ENCODE results near the gene MOSMO.
A peak's percentile ranks its signal among the peaks of the same experiment; 100 is the strongest.
"Not testable (repeated sequence)": the region's sequence is repeated elsewhere in the genome, so short reads cannot be mapped to it uniquely, and the experiment has no call there.

MOSMO gene

DNA sequence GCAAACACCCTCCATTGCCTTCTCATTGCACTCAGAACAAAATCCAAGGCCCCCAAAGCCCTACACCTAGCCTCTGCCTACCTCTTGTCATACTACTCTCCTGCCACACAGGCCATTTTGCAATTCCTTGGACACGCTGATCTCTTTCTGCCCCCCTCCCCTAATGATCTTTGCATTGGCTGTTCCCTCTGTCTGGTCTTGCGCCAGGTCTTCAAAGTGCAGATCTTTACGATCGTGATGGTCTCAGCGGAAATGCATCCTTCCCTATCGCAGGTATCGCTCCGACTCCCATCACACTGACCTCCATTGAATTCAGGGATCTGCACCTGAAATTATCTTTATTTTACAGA is 777 bp upstream of the MOSMO start:
- no peaks in the 10 kb centered on the region for H3K36me3 ChIP-seq (ENCODE audit: insufficient read depth, low read length)
- no peaks in the 10 kb centered on the region for H3K9me3 ChIP-seq (ENCODE audit: low read length)
- no peaks in the 10 kb centered on the region for H3K27me3 ChIP-seq (ENCODE audit: insufficient read depth, low read length)
- peak overlapping the region; percentile 90 for H2AFZ ChIP-seq (ENCODE audit: low read depth, low read length)
- H3K4me1 ChIP-seq (ENCODE audit: insufficient read depth, low read length) = peaks cover 20% of the 10 kb centered on the region
- peak overlapping the region; percentile 91 for H3K4me3 ChIP-seq (ENCODE audit: low read length)

DNA sequence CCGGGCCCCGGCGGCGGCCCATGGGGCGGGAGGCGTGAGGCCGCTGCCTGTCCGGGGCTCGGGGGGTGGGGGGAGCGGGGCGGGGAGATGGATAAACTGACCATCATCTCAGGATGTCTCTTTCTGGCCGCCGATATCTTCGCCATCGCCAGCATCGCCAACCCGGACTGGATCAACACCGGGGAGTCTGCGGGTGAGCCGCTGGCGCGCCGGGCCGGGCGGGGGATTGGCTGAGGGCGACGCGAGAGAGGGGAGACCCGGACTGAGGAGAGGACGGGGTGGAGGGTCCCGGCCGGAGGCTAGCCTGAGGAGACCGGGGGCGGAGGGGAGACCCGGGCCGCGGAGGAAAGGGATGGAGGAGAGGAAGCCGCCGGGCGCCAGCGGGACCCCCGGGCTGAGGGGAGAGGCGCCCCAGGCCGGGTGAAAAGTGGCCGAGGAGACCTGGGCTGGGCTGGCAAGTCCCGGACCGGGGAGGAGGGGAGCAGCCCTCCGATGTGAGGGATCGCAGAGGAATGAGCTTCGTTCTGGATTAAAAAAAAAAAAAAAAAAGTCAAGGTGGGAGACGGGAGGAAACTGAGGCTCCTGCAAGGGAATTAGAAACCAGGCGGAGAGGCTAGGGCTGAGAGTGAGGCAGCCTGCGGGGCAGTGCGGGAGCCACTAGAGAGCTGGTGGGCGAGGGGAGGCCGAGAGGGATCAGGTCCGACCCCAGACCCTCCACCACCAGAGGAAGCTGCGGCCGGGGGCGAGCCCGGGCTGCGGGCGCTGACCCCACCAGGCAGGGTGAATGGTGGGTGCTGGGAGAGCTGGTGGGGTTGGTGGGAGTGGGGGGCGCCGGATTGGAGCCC is 526 bp downstream of the MOSMO start:
- peak overlapping the region; percentile 91 for H3K4me3 ChIP-seq (ENCODE audit: low read length)

DNA sequence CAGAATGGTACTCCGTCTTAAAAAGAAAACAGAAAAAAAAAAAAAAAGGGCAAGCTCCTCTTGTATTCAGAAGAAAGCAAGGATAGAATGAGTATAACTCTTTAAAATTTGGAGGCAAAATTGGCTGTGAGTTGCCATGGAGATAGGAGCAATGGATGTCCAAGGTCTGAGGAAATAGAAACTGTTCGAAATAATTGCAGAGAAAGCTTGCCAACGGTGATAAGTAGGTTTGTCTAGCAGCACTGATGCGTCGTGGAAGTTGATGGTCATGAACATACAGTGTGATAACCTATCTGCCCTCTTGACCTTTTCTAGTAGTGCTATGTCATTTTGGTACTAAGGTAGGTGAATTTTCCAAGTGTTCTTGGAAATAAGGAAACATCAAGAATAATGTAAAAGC is 3.0 kb downstream of the MOSMO start:
- no peaks in the 10 kb centered on the region for H3K9me3 ChIP-seq (ENCODE audit: low read length)
- no peak overlapping the region for H3K4me3 ChIP-seq (ENCODE audit: low read length)
- no peak overlapping the region for H2AFZ ChIP-seq (ENCODE audit: low read depth, low read length)
- peaks cover 15% of the 10 kb centered on the region for H3K4me1 ChIP-seq (ENCODE audit: insufficient read depth, low read length)
- H3K27me3 ChIP-seq (ENCODE audit: insufficient read depth, low read length) = no peaks in the 10 kb centered on the region
- H3K36me3 ChIP-seq (ENCODE audit: insufficient read depth, low read length) = no peaks in the 10 kb centered on the region

More for the DNA sequence above, 526 bp downstream of the MOSMO start:
- Histone ChIP-seq H3K36me3 (ENCODE audit: insufficient read depth, low read length) (no peaks in the 10 kb centered on the region), H3K9me3 (ENCODE audit: low read length) (no peaks in the 10 kb centered on the region), H3K4me1 (ENCODE audit: insufficient read depth, low read length) (peaks cover 20% of the 10 kb centered on the region), H2AFZ (ENCODE audit: low read depth, low read length) (peak overlapping the region; percentile 27), H3K27me3 (ENCODE audit: insufficient read depth, low read length) (no peaks in the 10 kb centered on the region)

DNA sequence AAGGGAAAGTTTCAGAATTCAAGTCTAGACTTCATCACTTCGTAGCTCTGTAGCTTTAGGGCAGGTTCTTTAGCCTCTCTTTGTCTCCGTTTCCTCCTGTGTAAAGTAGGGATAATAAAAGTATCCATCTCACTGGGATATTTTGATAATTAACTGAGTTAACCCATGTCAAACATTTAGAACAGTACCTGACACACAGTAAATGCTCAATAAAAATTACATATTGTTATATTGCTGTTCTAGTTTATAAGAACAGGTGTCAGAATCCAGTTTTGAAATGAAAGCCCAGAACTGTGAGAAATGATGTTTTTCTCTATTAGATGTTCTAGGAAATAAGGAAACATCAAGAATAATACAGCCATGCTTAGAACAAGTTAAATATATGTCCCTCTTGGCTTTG is 4.3 kb downstream of the MOSMO start:
- no peak overlapping the region for H2AFZ ChIP-seq (ENCODE audit: low read depth, low read length)

DNA sequence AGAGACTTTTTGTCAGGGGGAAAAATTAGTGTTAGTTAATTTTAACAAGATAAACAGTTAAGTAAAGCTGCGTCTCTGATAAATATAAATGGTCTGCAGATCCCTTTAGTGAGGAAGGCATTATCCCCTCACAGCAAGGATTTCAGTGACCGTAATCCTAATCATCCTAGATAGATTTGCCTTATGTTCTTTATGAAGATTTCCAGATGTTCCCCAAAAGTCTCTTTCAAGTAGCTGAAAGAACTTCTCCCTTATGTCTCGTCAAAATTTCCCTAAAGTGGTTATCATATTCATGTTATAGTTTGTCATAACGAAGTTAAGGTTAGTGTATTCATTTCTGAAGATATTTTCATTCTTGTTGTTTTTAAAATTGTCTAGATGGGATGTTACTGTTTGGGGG is 5.6 kb downstream of the MOSMO start:
- H3K9me3 ChIP-seq (ENCODE audit: low read length) = no peaks in the 10 kb centered on the region
- H3K4me1 ChIP-seq (ENCODE audit: insufficient read depth, low read length) = peaks cover 5% of the 10 kb centered on the region
- no peaks in the 10 kb centered on the region for H3K27me3 ChIP-seq (ENCODE audit: insufficient read depth, low read length)
- no peaks in the 10 kb centered on the region for H3K36me3 ChIP-seq (ENCODE audit: insufficient read depth, low read length)
- H2AFZ ChIP-seq (ENCODE audit: low read depth, low read length) = no peak overlapping the region
- no peak overlapping the region for H3K4me3 ChIP-seq (ENCODE audit: low read length)

More for the DNA sequence above, 4.3 kb downstream of the MOSMO start:
- no peak overlapping the region for H3K4me3 ChIP-seq (ENCODE audit: low read length)
- peaks cover 7% of the 10 kb centered on the region for H3K4me1 ChIP-seq (ENCODE audit: insufficient read depth, low read length)
- H3K9me3 ChIP-seq (ENCODE audit: low read length) = no peaks in the 10 kb centered on the region
- H3K36me3 ChIP-seq (ENCODE audit: insufficient read depth, low read length) = no peaks in the 10 kb centered on the region
- H3K27me3 ChIP-seq (ENCODE audit: insufficient read depth, low read length) = no peaks in the 10 kb centered on the region

DNA sequence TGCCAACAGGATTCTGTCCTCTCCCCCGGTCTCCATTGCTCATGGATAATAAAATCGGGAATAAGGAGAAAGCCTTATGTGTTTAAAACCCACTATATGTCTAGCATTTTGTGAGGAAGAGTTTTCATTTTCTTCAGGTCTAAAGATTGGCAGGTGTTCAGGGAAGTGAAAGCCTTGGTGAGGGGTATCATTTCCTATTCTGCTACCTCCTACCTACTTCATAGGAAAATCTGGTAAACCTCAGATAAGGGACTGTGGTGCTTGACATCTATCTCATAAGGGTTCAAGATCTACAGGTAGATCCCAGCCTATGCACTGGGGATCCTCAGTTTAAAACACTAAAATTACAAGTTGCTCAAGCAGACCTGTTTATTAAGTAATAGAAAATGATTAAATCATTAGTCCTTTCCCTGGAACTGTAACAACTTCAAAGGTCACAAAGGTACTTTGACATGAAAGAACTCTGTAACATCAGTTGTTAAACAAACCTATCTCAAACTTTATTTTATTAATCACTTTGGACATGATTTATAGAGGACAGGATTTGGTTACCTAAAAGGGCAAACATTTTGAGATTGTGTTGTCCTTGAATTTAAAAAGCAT is 6.5 kb downstream of the MOSMO start:
- H2AFZ ChIP-seq (ENCODE audit: low read depth, low read length) = no peak overlapping the region
- no peaks in the 10 kb centered on the region for H3K9me3 ChIP-seq (ENCODE audit: low read length)
- H3K4me1 ChIP-seq (ENCODE audit: insufficient read depth, low read length) = peaks cover under 1% of the 10 kb centered on the region

DNA sequence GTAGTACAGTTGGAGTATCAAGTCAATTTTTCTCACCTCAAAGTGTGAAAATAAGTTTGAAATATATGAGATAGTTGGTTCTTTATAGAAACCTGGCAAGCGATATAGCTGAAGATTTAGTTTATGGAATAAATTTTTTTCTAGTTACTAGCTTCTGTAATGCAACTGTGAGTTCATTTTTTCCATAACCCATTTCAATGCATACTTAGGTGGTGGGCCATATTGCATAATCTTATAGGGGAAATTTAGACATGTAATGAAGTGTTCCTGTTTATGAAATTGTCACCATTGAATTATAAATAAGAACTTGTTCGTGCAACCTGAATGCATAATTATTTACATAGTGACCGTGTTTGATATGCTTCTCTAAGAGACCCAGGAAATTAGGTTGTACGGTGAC is 9.0 kb downstream of the MOSMO start:
- Histone ChIP-seq H3K9me3 (ENCODE audit: low read length) (no peaks in the 10 kb centered on the region), H3K36me3 (ENCODE audit: insufficient read depth, low read length) (no peaks in the 10 kb centered on the region), H2AFZ (ENCODE audit: low read depth, low read length) (no peak overlapping the region), H3K4me1 (ENCODE audit: insufficient read depth, low read length) (no peaks in the 10 kb centered on the region), H3K27me3 (ENCODE audit: insufficient read depth, low read length) (no peaks in the 10 kb centered on the region), H3K4me3 (ENCODE audit: low read length) (no peak overlapping the region)

More for the DNA sequence above, 6.5 kb downstream of the MOSMO start:
- Histone ChIP-seq H3K27me3 (ENCODE audit: insufficient read depth, low read length) (no peaks in the 10 kb centered on the region), H3K36me3 (ENCODE audit: insufficient read depth, low read length) (no peaks in the 10 kb centered on the region), H3K4me3 (ENCODE audit: low read length) (no peak overlapping the region)

DNA sequence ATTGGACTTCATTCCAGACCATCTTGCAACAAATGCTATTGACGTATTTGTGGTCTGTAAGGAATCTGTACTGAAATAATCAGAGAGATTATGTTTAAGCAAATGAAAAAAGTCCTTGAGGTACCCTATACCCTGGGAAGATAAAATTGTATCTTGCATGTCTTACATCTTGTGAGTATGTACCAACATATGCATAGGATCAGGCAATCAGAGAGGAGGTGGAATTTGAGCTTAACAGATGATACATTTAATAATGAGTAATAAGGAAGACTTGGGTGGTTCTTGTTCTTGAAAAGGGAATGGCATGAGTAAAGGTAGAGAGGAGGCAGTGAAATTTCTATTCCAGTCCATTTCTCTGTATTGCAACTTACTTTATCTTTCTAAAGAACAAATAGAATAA is 10.6 kb downstream of the MOSMO start:
- Histone ChIP-seq H3K4me3 (ENCODE audit: low read length) (no peak overlapping the region), H3K36me3 (ENCODE audit: insufficient read depth, low read length) (no peaks in the 10 kb centered on the region), H2AFZ (ENCODE audit: low read depth, low read length) (no peak overlapping the region), H3K9me3 (ENCODE audit: low read length) (no peaks in the 10 kb centered on the region), H3K4me1 (ENCODE audit: insufficient read depth, low read length) (no peaks in the 10 kb centered on the region), H3K27me3 (ENCODE audit: insufficient read depth, low read length) (no peaks in the 10 kb centered on the region)

DNA sequence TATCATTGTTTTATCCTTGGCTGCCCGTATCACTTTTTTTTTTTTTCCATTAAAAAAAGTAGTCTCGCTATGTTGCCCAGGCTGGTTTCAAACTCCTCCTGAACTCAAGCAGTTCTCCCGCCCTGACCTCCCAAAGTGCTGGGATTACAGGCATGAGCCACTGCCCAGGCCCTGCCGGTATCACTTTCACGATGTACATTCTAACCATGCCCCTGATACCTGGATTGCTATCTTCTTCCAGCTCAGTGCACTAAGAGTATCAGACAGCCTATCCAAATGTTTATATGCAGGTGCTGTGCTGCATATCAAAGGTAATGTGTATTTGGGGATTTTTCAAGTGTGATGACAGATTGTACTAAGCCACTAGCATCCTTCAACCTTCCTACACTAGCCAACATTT is 14.2 kb downstream of the MOSMO start:
- no peaks in the 10 kb centered on the region for H3K27me3 ChIP-seq (ENCODE audit: insufficient read depth, low read length)

DNA sequence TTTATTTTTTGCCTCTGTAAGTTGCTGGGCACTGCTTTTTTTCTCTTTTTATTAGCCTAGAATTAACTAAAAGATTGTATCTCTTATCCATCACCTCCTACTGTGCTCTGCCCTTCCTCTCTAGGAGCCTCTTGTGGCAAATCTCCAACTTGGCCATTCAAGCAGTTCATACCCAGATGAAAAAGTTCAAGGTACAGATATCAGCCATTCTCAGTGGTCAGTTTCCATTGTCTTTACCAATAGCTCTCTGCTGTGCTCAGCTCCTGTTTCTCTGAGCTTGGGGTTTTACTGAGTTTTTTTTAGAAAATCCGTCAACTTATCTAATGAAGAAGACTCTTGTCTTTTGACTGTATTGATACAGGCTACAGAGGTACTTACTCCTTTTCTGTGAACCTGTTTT is 15.6 kb downstream of the MOSMO start:
- H3K4me3 ChIP-seq (ENCODE audit: low read length) = no peak overlapping the region
- no peaks in the 10 kb centered on the region for H3K27me3 ChIP-seq (ENCODE audit: insufficient read depth, low read length)
- H2AFZ ChIP-seq (ENCODE audit: low read depth, low read length) = no peak overlapping the region
- peaks cover 1% of the 10 kb centered on the region for H3K4me1 ChIP-seq (ENCODE audit: insufficient read depth, low read length)
- H3K36me3 ChIP-seq (ENCODE audit: insufficient read depth, low read length) = no peaks in the 10 kb centered on the region
- H3K9me3 ChIP-seq (ENCODE audit: low read length) = no peaks in the 10 kb centered on the region

More for the DNA sequence above, 14.2 kb downstream of the MOSMO start:
- Histone ChIP-seq H2AFZ (ENCODE audit: low read depth, low read length) (no peak overlapping the region), H3K4me3 (ENCODE audit: low read length) (no peak overlapping the region), H3K4me1 (ENCODE audit: insufficient read depth, low read length) (no peaks in the 10 kb centered on the region), H3K36me3 (ENCODE audit: insufficient read depth, low read length) (no peaks in the 10 kb centered on the region), H3K9me3 (ENCODE audit: low read length) (no peaks in the 10 kb centered on the region)

DNA sequence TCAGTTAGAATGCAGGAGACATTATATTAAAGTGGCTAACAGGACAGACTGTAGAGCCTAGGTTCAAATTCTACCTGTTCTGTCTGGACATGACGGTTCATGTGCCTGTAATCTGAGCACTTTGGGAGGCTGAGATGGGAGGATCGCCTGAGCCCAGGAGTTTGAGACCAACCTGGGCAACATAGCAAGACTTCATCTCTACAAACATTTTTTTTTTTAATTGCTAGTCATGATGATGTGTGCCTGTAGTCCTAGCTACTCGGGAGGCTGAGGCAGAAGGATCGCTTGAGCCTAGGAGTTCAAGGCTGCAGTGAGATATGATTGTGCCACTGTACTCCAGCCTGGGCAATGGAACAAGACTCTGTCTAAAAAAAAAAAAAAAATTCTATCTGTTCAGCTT is 16.9 kb downstream of the MOSMO start:
- not testable (repeated sequence) for H3K4me1 ChIP-seq (ENCODE audit: insufficient read depth, low read length); H3K36me3 ChIP-seq (ENCODE audit: insufficient read depth, low read length)

DNA sequence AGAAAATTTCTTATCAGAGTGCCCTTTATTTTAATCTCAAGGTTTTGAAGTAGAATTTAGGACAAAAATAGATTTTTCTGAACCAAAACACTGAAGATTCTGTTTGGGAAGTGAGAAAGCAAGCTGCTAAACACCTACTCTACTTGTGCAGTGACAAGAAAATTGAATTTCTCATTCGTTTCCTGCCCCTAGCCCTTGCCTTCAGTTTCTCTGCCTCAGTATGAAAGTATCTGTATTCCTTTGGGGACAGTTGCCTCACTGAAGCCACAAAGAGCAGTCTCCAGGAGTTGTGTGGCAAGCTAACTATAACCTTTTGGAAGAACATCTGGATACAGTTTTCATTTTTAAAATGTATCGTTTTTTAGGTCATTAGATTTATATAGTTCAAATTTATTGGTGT is 19.7 kb downstream of the MOSMO start:
- Histone ChIP-seq H3K27me3 (ENCODE audit: insufficient read depth, low read length) (no peaks in the 10 kb centered on the region), H3K9me3 (ENCODE audit: low read length) (no peaks in the 10 kb centered on the region), H3K36me3 (ENCODE audit: insufficient read depth, low read length) (peaks cover 3% of the 10 kb centered on the region), H2AFZ (ENCODE audit: low read depth, low read length) (no peak overlapping the region), H3K4me1 (ENCODE audit: insufficient read depth, low read length) (peaks cover 1% of the 10 kb centered on the region), H3K4me3 (ENCODE audit: low read length) (no peak overlapping the region)

More for the DNA sequence above, 16.9 kb downstream of the MOSMO start:
- not testable (repeated sequence) for H3K9me3 ChIP-seq (ENCODE audit: low read length); H3K27me3 ChIP-seq (ENCODE audit: insufficient read depth, low read length); H2AFZ ChIP-seq (ENCODE audit: low read depth, low read length); H3K4me3 ChIP-seq (ENCODE audit: low read length)

DNA sequence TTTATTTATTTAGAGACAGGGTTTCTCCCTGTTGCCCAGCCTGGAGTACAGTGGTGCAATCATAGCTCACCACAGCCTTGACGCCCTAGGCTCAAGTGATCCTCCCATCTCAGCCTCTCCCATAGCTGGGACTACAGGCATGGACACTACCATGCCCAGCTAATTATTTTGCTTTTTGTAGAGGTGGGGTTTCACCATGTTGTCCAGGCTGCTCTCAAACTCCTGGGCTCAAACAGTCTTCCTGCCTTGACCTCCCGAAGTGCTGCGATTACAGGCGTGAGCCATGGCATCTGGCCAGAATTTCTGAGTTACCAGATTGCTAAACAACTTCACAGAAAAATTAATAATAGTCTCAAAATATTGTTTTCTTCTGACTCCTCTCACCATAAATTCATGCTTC is 21.7 kb downstream of the MOSMO start:
- Histone ChIP-seq H2AFZ (ENCODE audit: low read depth, low read length) (no peak overlapping the region), H3K4me1 (ENCODE audit: insufficient read depth, low read length) (peaks cover 1% of the 10 kb centered on the region), H3K27me3 (ENCODE audit: insufficient read depth, low read length) (no peaks in the 10 kb centered on the region), H3K36me3 (ENCODE audit: insufficient read depth, low read length) (peaks cover 3% of the 10 kb centered on the region), H3K4me3 (ENCODE audit: low read length) (no peak overlapping the region), H3K9me3 (ENCODE audit: low read length) (no peaks in the 10 kb centered on the region)
